Gastrocnemius medialis (tissue), 4 donors: ENCODE measurements around the gene HIPK2. TPM values are rescaled to one million over a fixed set of nuclear protein-coding genes. Genes with fewer than 3 reads are reported as not detected.
A peak's percentile ranks its signal among the peaks of the same experiment; 100 is the strongest.

Experiments used
- ATAC-seq, 2 donors: fragments of 150-250 bp; one replicate each; pipeline ENCODE4 v1.9.1; 2016
- DNase-seq, 2 donors: peaks; one replicate each; pipeline ENCODE4 v3.0.0-alpha.2; 2019
- H3K27ac ChIP-seq, 4 donors: fragments of 200-600 bp; sonication (generic); 1 replicate in 1 of 4; 2 replicates in 3 of 4; pipeline ENCODE4 v1.5.1; 2016 to 2018; ENCODE audit warnings: mild to moderate bottlenecking in 2 of 4, moderate library complexity in 1 of 4
- H3K27me3 ChIP-seq, 3 donors: fragments of 200-600 bp; sonication (generic) in 2 of 3; 1 replicate in 1 of 3; 2 replicates in 2 of 3; pipeline versions ENCODE4 v1.5.1 to v1.6.0; 2016 to 2019; ENCODE audit warnings: mild to moderate bottlenecking in 1 of 3, moderate library complexity in 1 of 3
- H3K36me3 ChIP-seq, 2 donors: fragments of 200-600 bp; sonication (generic) in 1 of 2; one replicate each; pipeline ENCODE4 v1.5.1; 2017 to 2018
- H3K4me1 ChIP-seq, 2 donors: fragments of 200-600 bp; sonication (generic) in 1 of 2; one replicate each; pipeline ENCODE4 v1.5.1; 2016 to 2017; ENCODE audit warnings: mild to moderate bottlenecking in 2 of 2
- H3K4me3 ChIP-seq, 4 donors: fragments of 200-600 bp; sonication (generic) in 3 of 4; 1 replicate in 1 of 4; 2 replicates in 3 of 4; pipeline ENCODE4 v1.5.1; 2016 to 2019; ENCODE audit warnings: mild to moderate bottlenecking in 2 of 4
- H3K9me3 ChIP-seq, 3 donors: fragments of 200-600 bp; sonication (generic) in 2 of 3; 1 replicate in 1 of 3; 2 replicates in 2 of 3; pipeline ENCODE4 v1.5.1; 2016 to 2019
- CTCF ChIP-seq, 5 experiments: fragments of 450-650 bp in 3 of 5; fragments of 200-600 bp in 2 of 5; sonication (generic) in 2 of 5; IDR thresholded peaks in 4 of 5; conservative IDR thresholded peaks in 1 of 5; 1 replicate in 4 of 5; 2 replicates in 1 of 5; pipeline ENCODE4 v1.5.1; 2016 to 2019; ENCODE audit warnings: antibody characterized with exemption in 5 of 5, mild to moderate bottlenecking in 3 of 5, moderate library complexity in 3 of 5
- POLR2A ChIP-seq, 2 donors: fragments of 450-650 bp; IDR thresholded peaks; one replicate each; pipeline ENCODE4 v1.6.1; 2017; ENCODE audit warnings: antibody characterized with exemption in 2 of 2, mild to moderate bottlenecking in 2 of 2, moderate library complexity in 2 of 2
- in situ Hi-C, 4 donors: fragments of 200-750 bp; cut with MboI; loops; one replicate each; pipeline versions ENCODE4 v1.15.0 to v1.8.0; 2017; ENCODE audit warnings: low sequenced_read_pairs in 4 of 4
- intact Hi-C: fragments of 100-400 bp; cut with DNase I; formaldehyde crosslinking; loops from one replicate; pipeline ENCODE4 v1.15.1; 2023; ENCODE audit warnings: low total_unique reads
- total RNA-seq, 4 donors: library from RNA; depleted of rRNA; stranded (reverse); fragments of >200 nt; gene quantifications; one replicate each; pipeline versions ENCODE4 v1.1.0 to v1.2.3, GENCODE V29; 2016

Gene HIPK2
- total RNA-seq, 4 donors from 2014 or later, result 30.5 to 77.4 (median 58.9) TPM

GRCh38 chr7:139576179-139576973, 201.4 kb downstream of the HIPK2 start:
- ATAC-seq, result no peak
- Histone ChIP-seq H3K27ac (peak overlapping the region; percentile 85 to 91 (median 88)), H3K9me3 (no peaks in the 10 kb centered on the region), H3K4me1 (peaks cover 22 to 30% of the 10 kb centered on the region in 2 donors), H3K36me3 (peaks cover 0 to 33% of the 10 kb centered on the region in 2 donors), H3K27me3 (no peaks in the 10 kb centered on the region), H3K4me3 (no peak overlapping the region)
- TF ChIP-seq CTCF (IDR thresholded peaks at IDR 0.05 in 4 of 5, conservative IDR thresholded peaks at IDR 0.05 in 1 of 5) (no peak), POLR2A (IDR thresholded peaks at IDR 0.05) (no peak)
- intact Hi-C loops, result loop anchor here (10.0 kb wide), 1 partner anchor 598 kb away; the partner anchor contains the start of gene KDM7A
- in situ Hi-C loops, result no loop called here
- no peak for DNase-seq

GRCh38 chr7:139575338-139575680, 202.5 kb downstream of the HIPK2 start:
- H3K36me3 ChIP-seq, result peaks cover 0 to 22% of the 10 kb centered on the region in 2 donors
- intact Hi-C loops (loop anchor here (10.0 kb wide), 1 partner anchor 599 kb away; the partner anchor contains the start of gene KDM7A), in situ Hi-C loops (no loop called here)
- peaks cover 23 to 30% of the 10 kb centered on the region in 2 donors for H3K4me1 ChIP-seq
- no peak for DNase-seq
- H3K9me3 ChIP-seq, result no peaks in the 10 kb centered on the region
- H3K27ac ChIP-seq, result peak overlapping the region; percentile 85 to 91 (median 88)
- no peak for ATAC-seq
- no peak for TF ChIP-seq POLR2A (IDR thresholded peaks at IDR 0.05)
- TF ChIP-seq CTCF (IDR thresholded peaks at IDR 0.05 in 4 of 5, conservative IDR thresholded peaks at IDR 0.05 in 1 of 5), result no peak
- no peaks in the 10 kb centered on the region for H3K27me3 ChIP-seq
- H3K4me3 ChIP-seq, result no peak overlapping the region

- peak overlapping the region in 2 of 4 donors; percentile 22 to 30 for H3K4me3 ChIP-seq
- no peak for TF ChIP-seq CTCF (IDR thresholded peaks at IDR 0.05 in 4 of 5, conservative IDR thresholded peaks at IDR 0.05 in 1 of 5)
- peak; percentile 40 to 54 for TF ChIP-seq POLR2A (IDR thresholded peaks at IDR 0.05)
- DNase-seq, result peak; percentile 81 to 93
- peaks cover 26 to 30% of the 10 kb centered on the region in 2 donors for H3K4me1 ChIP-seq
- no peaks in the 10 kb centered on the region for H3K9me3 ChIP-seq
- H3K36me3 ChIP-seq, result peaks cover 0 to 17% of the 10 kb centered on the region in 2 donors
- peak overlapping the region; percentile 85 to 91 (median 88) for H3K27ac ChIP-seq
- peak; percentile 99 for ATAC-seq
- intact Hi-C loops, result loop anchor here (5.0 to 10.0 kb wide), 3 partner anchors 137 to 600 kb away; partner anchors contain the start of genes KDM7A and LUC7L2
- in situ Hi-C loops, result no loop called here
- H3K27me3 ChIP-seq, result no peaks in the 10 kb centered on the region
Observed at GRCh38 chr7:139574618-139575337, 203.0 kb downstream of the HIPK2 start.

- Histone ChIP-seq H3K36me3 (peaks cover 0 to 9% of the 10 kb centered on the region in 2 donors), H3K4me1 (peaks cover 26 to 30% of the 10 kb centered on the region in 2 donors), H3K27ac (peak overlapping the region; percentile 85 to 91 (median 88)), H3K9me3 (no peaks in the 10 kb centered on the region), H3K4me3 (peak overlapping the region in 1 of 4 donors; percentile 22), H3K27me3 (no peaks in the 10 kb centered on the region)
- TF ChIP-seq CTCF (IDR thresholded peaks at IDR 0.05 in 4 of 5, conservative IDR thresholded peaks at IDR 0.05 in 1 of 5) (no peak), POLR2A (IDR thresholded peaks at IDR 0.05) (no peak)
- ATAC-seq, result no peak
- intact Hi-C loops, result loop anchor here (5.0 to 10.0 kb wide), 3 partner anchors 137 to 601 kb away; partner anchors contain the start of genes KDM7A and LUC7L2
- no peak for DNase-seq
- in situ Hi-C loops, result no loop called here
Observed at GRCh38 chr7:139573871-139574270, 203.9 kb downstream of the HIPK2 start.
